Measurements from ENCODE around the gene PDLIM4. TPM values are rescaled to one million over a fixed set of nuclear protein-coding genes. Genes with fewer than 3 reads are reported as not detected.

Gene PDLIM4
- total and polyA plus RNA-seq, 2 experiments from 2014 or later = 25.2 to 31.8 TPM

DNA sequence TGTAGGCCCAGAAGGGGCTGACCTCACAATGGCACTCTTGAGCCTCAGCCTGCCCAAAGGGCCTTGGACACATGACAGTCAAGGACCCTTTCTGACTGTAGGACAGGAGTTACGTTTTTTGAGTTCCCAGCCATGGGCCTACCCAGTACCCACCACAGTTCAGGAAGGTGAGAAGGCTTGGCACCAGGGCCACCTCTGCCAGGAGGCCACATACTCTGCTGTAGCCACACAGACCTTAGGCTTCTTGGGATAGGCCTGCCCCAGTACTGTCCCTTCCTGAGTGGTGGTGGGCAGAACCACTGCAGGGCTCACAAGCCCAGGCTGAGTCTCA lies 12.8 kb downstream of the PDLIM4 start:
- Histone ChIP-seq H3F3A (replicated peaks; ENCODE audit: low read depth) (peaks cover 5% of the 10 kb centered on the region; the same call in 1 of the 2 replicates), H3K36me3 (ENCODE audit: insufficient read depth) (no peaks in the 10 kb centered on the region), H3K27ac (ENCODE audit: low read depth) (no peak overlapping the region), H3K79me2 (replicated peaks; ENCODE audit: insufficient read depth) (no peaks in the 10 kb centered on the region), H4K20me1 (replicated peaks; ENCODE audit: insufficient read depth) (no peaks in the 10 kb centered on the region), H3K9me2 (ENCODE audit: insufficient read depth) (no peaks in the 10 kb centered on the region), H3K4me3 (no peak overlapping the region), H2AFZ (no peak overlapping the region), H3K4me2 (no peak overlapping the region), H3K4me1 (ENCODE audit: insufficient read depth) (no peaks in the 10 kb centered on the region), H3K27me3 (ENCODE audit: insufficient read depth) (no peaks in the 10 kb centered on the region)
- Mint-ChIP-seq H3K4me1 (peaks cover 18% of the 10 kb centered on the region), H3K27me3 (ENCODE audit: insufficient read depth, low read depth, poor library complexity) (peaks cover 6% of the 10 kb centered on the region), H3K36me3 (ENCODE audit: low read depth) (no peaks in the 10 kb centered on the region), H3K9me3 (no peaks in the 10 kb centered on the region), H3K4me3 (no peak overlapping the region), H3K27ac (no peak overlapping the region)
- TF ChIP-seq CREB1 (CRISPR knock-in tag; IDR thresholded peaks at IDR 0.05; ENCODE audit: low read depth) (no peak), NANOG (IDR thresholded peaks at IDR 0.05; ENCODE audit: borderline replicate concordance) (no peak)
- TF ChIP-seq, protein P1, sequence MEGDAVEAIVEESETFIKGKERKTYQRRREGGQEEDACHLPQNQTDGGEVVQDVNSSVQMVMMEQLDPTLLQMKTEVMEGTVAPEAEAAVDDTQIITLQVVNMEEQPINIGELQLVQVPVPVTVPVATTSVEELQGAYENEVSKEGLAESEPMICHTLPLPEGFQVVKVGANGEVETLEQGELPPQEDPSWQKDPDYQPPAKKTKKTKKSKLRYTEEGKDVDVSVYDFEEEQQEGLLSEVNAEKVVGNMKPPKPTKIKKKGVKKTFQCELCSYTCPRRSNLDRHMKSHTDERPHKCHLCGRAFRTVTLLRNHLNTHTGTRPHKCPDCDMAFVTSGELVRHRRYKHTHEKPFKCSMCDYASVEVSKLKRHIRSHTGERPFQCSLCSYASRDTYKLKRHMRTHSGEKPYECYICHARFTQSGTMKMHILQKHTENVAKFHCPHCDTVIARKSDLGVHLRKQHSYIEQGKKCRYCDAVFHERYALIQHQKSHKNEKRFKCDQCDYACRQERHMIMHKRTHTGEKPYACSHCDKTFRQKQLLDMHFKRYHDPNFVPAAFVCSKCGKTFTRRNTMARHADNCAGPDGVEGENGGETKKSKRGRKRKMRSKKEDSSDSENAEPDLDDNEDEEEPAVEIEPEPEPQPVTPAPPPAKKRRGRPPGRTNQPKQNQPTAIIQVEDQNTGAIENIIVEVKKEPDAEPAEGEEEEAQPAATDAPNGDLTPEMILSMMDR (conservative IDR thresholded peaks at IDR 0.05; ENCODE audit: low read depth in 2 of 2) = no peak
- DNase-seq (ENCODE audit: low spot score) (no peak), ATAC-seq (no peak)

DNA sequence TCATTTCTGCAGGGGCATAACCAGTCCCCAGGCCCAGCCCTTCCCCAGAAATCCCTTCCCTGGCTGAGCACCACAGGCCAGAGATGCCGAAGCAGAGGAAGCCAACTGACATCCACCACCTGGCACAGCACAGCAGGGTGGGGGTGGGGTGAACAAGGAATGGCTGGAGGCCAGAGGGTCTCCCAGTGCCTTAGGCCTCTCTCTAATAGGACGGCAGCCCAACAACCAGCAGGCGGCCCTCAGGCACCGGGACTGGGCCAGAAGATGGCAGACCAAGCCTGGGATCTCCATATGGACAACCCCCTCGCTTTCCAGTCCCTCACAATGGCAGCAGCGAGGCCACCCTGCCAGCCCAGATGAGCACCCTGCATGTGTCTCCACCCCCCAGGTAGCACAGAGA lies 13.2 kb downstream of the PDLIM4 start:
- no peaks in the 10 kb centered on the region for H3K36me3 ChIP-seq (ENCODE audit: insufficient read depth)
- H3K4me1 ChIP-seq (ENCODE audit: insufficient read depth) = no peaks in the 10 kb centered on the region
- H3K4me2 ChIP-seq = no peak overlapping the region
- no peaks in the 10 kb centered on the region for H4K20me1 ChIP-seq (replicated peaks; ENCODE audit: insufficient read depth)
- H3K36me3 Mint-ChIP-seq (ENCODE audit: low read depth) = no peaks in the 10 kb centered on the region
- no peaks in the 10 kb centered on the region for H3K9me3 Mint-ChIP-seq
- no peak overlapping the region for H3K4me3 Mint-ChIP-seq
- H3K4me1 Mint-ChIP-seq = peaks cover 20% of the 10 kb centered on the region
- H3K27ac Mint-ChIP-seq = no peak overlapping the region
- ATAC-seq (no peak), DNase-seq (ENCODE audit: low spot score) (no peak)
- H3K27me3 ChIP-seq (ENCODE audit: insufficient read depth) = no peaks in the 10 kb centered on the region
- peaks cover 5% of the 10 kb centered on the region; the same call in 1 of the 2 replicates for H3F3A ChIP-seq (replicated peaks; ENCODE audit: low read depth)
- H3K79me2 ChIP-seq (replicated peaks; ENCODE audit: insufficient read depth) = no peaks in the 10 kb centered on the region
- no peak overlapping the region for H3K27ac ChIP-seq (ENCODE audit: low read depth)
- TF ChIP-seq, protein P1 (conservative IDR thresholded peaks at IDR 0.05; ENCODE audit: low read depth in 2 of 2) = 0 out of 4 replicates have a peak, but pooled peaks of 1 of the 2 experiments have one; percentile 1
- TF ChIP-seq, protein P2, sequence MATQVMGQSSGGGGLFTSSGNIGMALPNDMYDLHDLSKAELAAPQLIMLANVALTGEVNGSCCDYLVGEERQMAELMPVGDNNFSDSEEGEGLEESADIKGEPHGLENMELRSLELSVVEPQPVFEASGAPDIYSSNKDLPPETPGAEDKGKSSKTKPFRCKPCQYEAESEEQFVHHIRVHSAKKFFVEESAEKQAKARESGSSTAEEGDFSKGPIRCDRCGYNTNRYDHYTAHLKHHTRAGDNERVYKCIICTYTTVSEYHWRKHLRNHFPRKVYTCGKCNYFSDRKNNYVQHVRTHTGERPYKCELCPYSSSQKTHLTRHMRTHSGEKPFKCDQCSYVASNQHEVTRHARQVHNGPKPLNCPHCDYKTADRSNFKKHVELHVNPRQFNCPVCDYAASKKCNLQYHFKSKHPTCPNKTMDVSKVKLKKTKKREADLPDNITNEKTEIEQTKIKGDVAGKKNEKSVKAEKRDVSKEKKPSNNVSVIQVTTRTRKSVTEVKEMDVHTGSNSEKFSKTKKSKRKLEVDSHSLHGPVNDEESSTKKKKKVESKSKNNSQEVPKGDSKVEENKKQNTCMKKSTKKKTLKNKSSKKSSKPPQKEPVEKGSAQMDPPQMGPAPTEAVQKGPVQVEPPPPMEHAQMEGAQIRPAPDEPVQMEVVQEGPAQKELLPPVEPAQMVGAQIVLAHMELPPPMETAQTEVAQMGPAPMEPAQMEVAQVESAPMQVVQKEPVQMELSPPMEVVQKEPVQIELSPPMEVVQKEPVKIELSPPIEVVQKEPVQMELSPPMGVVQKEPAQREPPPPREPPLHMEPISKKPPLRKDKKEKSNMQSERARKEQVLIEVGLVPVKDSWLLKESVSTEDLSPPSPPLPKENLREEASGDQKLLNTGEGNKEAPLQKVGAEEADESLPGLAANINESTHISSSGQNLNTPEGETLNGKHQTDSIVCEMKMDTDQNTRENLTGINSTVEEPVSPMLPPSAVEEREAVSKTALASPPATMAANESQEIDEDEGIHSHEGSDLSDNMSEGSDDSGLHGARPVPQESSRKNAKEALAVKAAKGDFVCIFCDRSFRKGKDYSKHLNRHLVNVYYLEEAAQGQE (IDR thresholded peaks at IDR 0.05; ENCODE audit: unreplicated experiment) = no peak
- H3K27me3 Mint-ChIP-seq (ENCODE audit: insufficient read depth, low read depth, poor library complexity) = peaks cover 8% of the 10 kb centered on the region
- no peaks in the 10 kb centered on the region for H3K9me2 ChIP-seq (ENCODE audit: insufficient read depth)
- H3K4me3 ChIP-seq = no peak overlapping the region
- H2AFZ ChIP-seq = no peak overlapping the region

Data from GM23338 (cell line).